Heart right ventricle (tissue), 16 donors: ENCODE measurements around the gene STK26. TPM values are rescaled to one million over a fixed set of nuclear protein-coding genes. Genes with fewer than 3 reads are reported as not detected.

Experiments
- ATAC-seq, 8 donors: fragments of 200-7000 bp; cut with Tn5 transposase; one replicate each; pipeline ENCODE4 v1.9.1; 2020; ENCODE audit warnings: mild to moderate bottlenecking in 8 of 8, moderate library complexity in 8 of 8, moderate number of reproducible peaks in 1 of 8
- DNase-seq, 2 donors: peaks; one replicate each; pipeline ENCODE4 v3.0.0-alpha.2; 2020
- H3K27ac ChIP-seq, 10 donors: fragments of 200-600 bp; sonication (generic) in 2 of 10; one replicate each; pipeline versions ENCODE4 v1.5.0 to v1.8.0; 2020 to 2022; ENCODE audit warnings: mild to moderate bottlenecking in 3 of 10
- H3K27me3 ChIP-seq, 7 donors: fragments of 200-600 bp; one replicate each; pipeline ENCODE4 v1.8.0; 2021 to 2022; ENCODE audit warnings: mild to moderate bottlenecking in 2 of 7
- H3K36me3 ChIP-seq, 9 donors: fragments of 200-600 bp; sonication (generic) in 1 of 9; one replicate each; pipeline versions ENCODE4 v1.5.0 to v1.8.0; 2020 to 2022; ENCODE audit warnings: mild to moderate bottlenecking in 2 of 9
- H3K4me1 ChIP-seq, 9 donors: fragments of 200-600 bp; sonication (generic) in 1 of 9; one replicate each; pipeline versions ENCODE4 v1.5.0 to v1.8.0; 2020 to 2022; ENCODE audit warnings: mild to moderate bottlenecking in 4 of 9
- H3K4me3 ChIP-seq, 10 donors: fragments of 200-600 bp; sonication (generic) in 2 of 10; one replicate each; pipeline versions ENCODE4 v1.5.0 to v1.8.0; 2020 to 2022; ENCODE audit warnings: mild to moderate bottlenecking in 7 of 10, moderate library complexity in 2 of 10
- H3K9me3 ChIP-seq, 11 donors: fragments of 200-600 bp in 10 of 11; sonication (generic) in 2 of 11; one replicate each; pipeline versions ENCODE4 v1.5.0 to v1.8.0; 2013 to 2022; ENCODE audit warnings: mild to moderate bottlenecking in 2 of 11, control low read depth in 1 of 11, moderate library complexity in 1 of 11
- WGBS, 2 donors: extraction: QIAGEN DNeasy Blood & Tissue Kit; methylation state at CpG; one replicate each; pipeline ENCODE4 v1.1.7; 2013; ENCODE audit warnings: inconsistent platforms in 1 of 2; 5-methylcytosine and 5-hydroxymethylcytosine counted together
- intact Hi-C, 10 donors: fragments of 100-400 bp; cut with DNase I; formaldehyde crosslinking; loops; one replicate each; pipeline versions ENCODE4 v1.11.1 to v1.14.2; 2022
- polyA plus RNA-seq, 2 donors: library from polyadenylated mRNA; stranded (reverse); fragments of 200-250 nt; gene quantifications; one replicate each; pipeline ENCODE4 v1.2.3, GENCODE V29; 2013
- total RNA-seq, 10 donors: library from RNA; stranded (reverse); fragmentation: NEBNext Ultra II Directional in 3 of 10; extraction: Animal tissue kit (Norgen Biotek cat#: 25700) in 3 of 10; gene quantifications; one replicate each; pipeline versions ENCODE4 v1.2.1 to v1.2.4, GENCODE V29; 2021 to 2023
- TF ChIP-seq, protein P1 (sequence below), 9 donors: fragments of 200-600 bp; sonication (generic) in 2 of 9; IDR thresholded peaks; one replicate each; pipeline versions ENCODE4 v1.5.0 to v1.8.0; 2021 to 2022; ENCODE audit warnings: antibody characterized with exemption in 9 of 9, mild to moderate bottlenecking in 5 of 9, moderate library complexity in 1 of 9
- donor health status: Arrhythmogenic right ventricular cardiomyopathy.
- donor health status: ischemic (EF 13 %, LVEDD 7.1; RV severe dilation, severe dysfunction).
- donor health status: healthy with polysubstance abuse.
- donor health status: DM: no; HTN: yes; CAD: no.
- donor health status: DM: no; HTN: no; CAD: no.
- donor health status: ischemic (EF 25% LVEDD 6.9; RV normal size, moderate dysfunction).
- donor health status: ischemic (EF 25% LVEDD 5.7; RV mildly dilated, moderate dysfunction).
- donor health status: healthy.
- donor health status: DM: yes; HTN: yes; CAD: no.
- donor health status: Ischemic cardiomyopathy.
- donor health status: ischemic (EF 35%, LVEDD 5.7; RV mildly dilated, moderate dysfunction).
- donor health status: nonischemic (EF 11% LVEDD 7.7; RV severe dilation, severe dysfunction).
- donor health status: DM: yes; HTN: yes; CAD: no.
- donor health status: PGD.
- donor health status: ischemic (EF 29% LVEDD 5.4; RV normal size, mild dysfunction).
- donor health status: nonischemic (EF 23%, LVEDD 6.1; RV moderate dilation, normal function).

The STK26 gene
- total and polyA plus RNA-seq, 12 donors = 0.54 to 3.3 (median 1.0) TPM

DNA sequence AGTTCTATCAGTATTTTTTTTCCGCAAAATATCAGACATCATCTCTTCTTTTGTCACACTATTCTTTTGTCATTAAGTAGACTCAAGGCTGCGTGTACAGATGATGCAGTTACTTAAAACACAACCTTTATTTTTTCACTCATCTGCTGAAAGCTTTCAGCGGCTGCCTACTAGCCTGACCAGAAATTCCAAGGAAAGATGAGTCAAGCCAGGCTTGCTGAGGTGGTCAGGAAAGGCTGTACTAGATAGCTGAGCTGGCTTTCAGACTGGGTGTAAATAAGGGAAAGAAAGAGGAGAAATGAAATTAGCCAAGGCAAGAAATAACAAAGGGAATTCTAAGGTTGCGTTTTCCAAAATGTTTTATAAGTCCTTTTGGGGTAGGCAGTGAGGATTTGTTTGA, 17.9 kb downstream of the STK26 start:
- Histone ChIP-seq H3K9me3 (no peaks in the 10 kb centered on the region), H3K4me1 (no peaks in the 10 kb centered on the region), H3K27me3 (peaks cover 0 to 87% (median 0%) of the 10 kb centered on the region in 7 donors), H3K27ac (no peak overlapping the region), H3K4me3 (no peak overlapping the region), H3K36me3 (no peaks in the 10 kb centered on the region)
- intact Hi-C loops = no loop called here
- WGBS, 2 donors = 75 to 87% methylated on average over 4 of the region's 4 CpGs
- ATAC-seq = no peak
- no peak for DNase-seq
- TF ChIP-seq, protein P1, sequence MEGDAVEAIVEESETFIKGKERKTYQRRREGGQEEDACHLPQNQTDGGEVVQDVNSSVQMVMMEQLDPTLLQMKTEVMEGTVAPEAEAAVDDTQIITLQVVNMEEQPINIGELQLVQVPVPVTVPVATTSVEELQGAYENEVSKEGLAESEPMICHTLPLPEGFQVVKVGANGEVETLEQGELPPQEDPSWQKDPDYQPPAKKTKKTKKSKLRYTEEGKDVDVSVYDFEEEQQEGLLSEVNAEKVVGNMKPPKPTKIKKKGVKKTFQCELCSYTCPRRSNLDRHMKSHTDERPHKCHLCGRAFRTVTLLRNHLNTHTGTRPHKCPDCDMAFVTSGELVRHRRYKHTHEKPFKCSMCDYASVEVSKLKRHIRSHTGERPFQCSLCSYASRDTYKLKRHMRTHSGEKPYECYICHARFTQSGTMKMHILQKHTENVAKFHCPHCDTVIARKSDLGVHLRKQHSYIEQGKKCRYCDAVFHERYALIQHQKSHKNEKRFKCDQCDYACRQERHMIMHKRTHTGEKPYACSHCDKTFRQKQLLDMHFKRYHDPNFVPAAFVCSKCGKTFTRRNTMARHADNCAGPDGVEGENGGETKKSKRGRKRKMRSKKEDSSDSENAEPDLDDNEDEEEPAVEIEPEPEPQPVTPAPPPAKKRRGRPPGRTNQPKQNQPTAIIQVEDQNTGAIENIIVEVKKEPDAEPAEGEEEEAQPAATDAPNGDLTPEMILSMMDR (IDR thresholded peaks at IDR 0.05) = no peak

DNA sequence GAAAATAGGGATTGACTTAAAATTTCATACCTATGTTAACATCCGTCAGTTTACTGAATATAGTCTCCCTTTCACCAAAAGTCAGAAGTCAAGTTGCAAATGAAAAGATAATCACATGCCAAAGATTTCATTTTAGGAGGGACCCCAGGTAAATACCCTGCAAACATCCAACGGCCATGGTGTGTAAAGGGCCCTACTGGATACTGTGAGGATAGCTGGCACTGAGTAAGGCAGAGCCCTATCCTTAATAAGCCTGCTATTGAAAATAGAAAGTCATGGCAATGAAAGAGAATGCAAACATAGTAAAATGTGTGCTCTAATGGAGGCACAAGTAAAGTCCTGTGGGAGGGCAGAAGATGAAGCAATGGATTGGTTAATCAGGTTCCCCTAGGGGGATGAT, 20.9 kb downstream of the STK26 start:
- Histone ChIP-seq H3K9me3 (no peaks in the 10 kb centered on the region), H3K27me3 (peaks cover 0 to 74% (median 0%) of the 10 kb centered on the region in 7 donors), H3K36me3 (no peaks in the 10 kb centered on the region), H3K4me1 (no peaks in the 10 kb centered on the region), H3K27ac (no peak overlapping the region), H3K4me3 (no peak overlapping the region)
- TF ChIP-seq, protein P1 (IDR thresholded peaks at IDR 0.05) = no peak
- ATAC-seq (no peak), DNase-seq (no peak)
- intact Hi-C loops = no loop called here
- WGBS, 2 donors = 85 to 97% methylated on average over 2 of the region's 2 CpGs

DNA sequence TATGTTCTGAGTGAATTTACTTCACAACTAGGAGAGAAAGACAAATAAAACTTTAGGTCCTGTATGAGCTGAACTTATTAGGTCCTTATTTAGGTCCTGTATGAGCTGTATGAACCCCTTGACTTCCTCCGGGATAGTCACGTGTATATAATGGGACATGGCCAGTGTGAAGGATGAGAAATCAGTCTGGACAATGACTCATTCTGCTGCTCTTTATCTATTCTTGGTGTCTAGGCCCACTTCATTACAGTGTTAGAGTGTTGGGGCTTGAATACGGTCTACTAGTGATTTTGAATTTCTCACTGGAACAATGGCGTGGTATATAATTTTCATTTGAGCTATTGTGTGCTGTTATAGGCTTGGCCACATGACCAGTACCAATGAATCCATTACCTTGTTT, 21.9 kb downstream of the STK26 start:
- no peaks in the 10 kb centered on the region for H3K4me1 ChIP-seq
- H3K9me3 ChIP-seq = no peaks in the 10 kb centered on the region
- H3K27ac ChIP-seq = no peak overlapping the region
- ATAC-seq = no peak
- TF ChIP-seq, protein P1 (IDR thresholded peaks at IDR 0.05) = no peak
- peaks cover 0 to 73% (median 0%) of the 10 kb centered on the region in 7 donors for H3K27me3 ChIP-seq
- no peaks in the 10 kb centered on the region for H3K36me3 ChIP-seq
- no peak overlapping the region for H3K4me3 ChIP-seq
- no peak for DNase-seq
- intact Hi-C loops = no loop called here
- WGBS, 2 donors = 82 to 84% methylated on average over 4 of the region's 4 CpGs

DNA sequence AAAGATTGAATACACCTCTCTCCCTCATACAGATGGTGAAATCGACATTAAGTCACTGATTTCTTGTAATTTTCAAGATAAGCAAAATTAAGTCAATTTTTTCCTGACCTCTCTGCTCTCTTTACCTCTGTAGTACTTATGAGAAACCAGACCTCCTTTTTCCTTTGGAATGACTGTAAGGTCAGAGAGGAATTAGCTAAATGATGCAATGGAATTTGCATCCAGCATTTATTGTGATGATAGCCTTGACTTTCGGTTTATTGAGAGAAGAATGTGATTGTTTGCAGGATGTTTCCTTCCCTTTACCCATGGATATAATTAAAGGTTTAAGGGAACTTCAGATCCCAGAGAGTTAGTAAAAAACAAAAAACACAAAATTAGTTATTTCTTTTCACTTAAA, 22.4 kb downstream of the STK26 start:
- intact Hi-C loops = no loop called here
- TF ChIP-seq, protein P1 (IDR thresholded peaks at IDR 0.05) = no peak
- no peaks in the 10 kb centered on the region for H3K36me3 ChIP-seq

More for the DNA sequence above, 22.4 kb downstream of the STK26 start:
- ATAC-seq (no peak), DNase-seq (no peak)
- Histone ChIP-seq H3K27ac (no peak overlapping the region), H3K9me3 (no peaks in the 10 kb centered on the region), H3K4me3 (no peak overlapping the region), H3K27me3 (peaks cover 0 to 72% (median 0%) of the 10 kb centered on the region in 7 donors), H3K4me1 (no peaks in the 10 kb centered on the region)
- WGBS, 2 donors = 62 to 82% methylated on average over 2 of the region's 2 CpGs
